T-helper 17 cell (primary cell): Measurements from ENCODE around the gene CCDC141. TPM values are rescaled to one million over a fixed set of nuclear protein-coding genes. Genes with fewer than 3 reads are reported as not detected.

Source experiments
- ATAC-seq: fragments of 150-1000 bp; cut with Tn5 transposase; 2 replicates; pipeline ENCODE4 v1.10.0; 2021; ENCODE audit warnings: mild to moderate bottlenecking, moderate library complexity
- DNase-seq, 3 donors: peaks; one replicate each; pipeline versions ENCODE4 v3.0.0 to v3.0.0-alpha.2; 2020 to 2021
- H3K9me3 ChIP-seq: one replicate; pipeline ENCODE4 v1.7.0; 2013; ENCODE audit warnings: low read length, mild to moderate bottlenecking; ENCODE audit not compliant: control insufficient read depth, poor library complexity, severe bottlenecking
- H3K27ac Mint-ChIP-seq: one replicate; pipeline ENCODE4 v1.8.0; 2022; ENCODE audit warnings: mild to moderate bottlenecking, moderate library complexity, mixed read lengths
- H3K27me3 Mint-ChIP-seq: one replicate; pipeline ENCODE4 v1.8.0; 2022; ENCODE audit warnings: mixed read lengths
- H3K36me3 Mint-ChIP-seq: one replicate; pipeline ENCODE4 v1.8.0; 2022; ENCODE audit warnings: low read depth, mixed read lengths
- H3K4me1 Mint-ChIP-seq: one replicate; pipeline ENCODE4 v1.8.0; 2022; ENCODE audit warnings: mild to moderate bottlenecking, mixed read lengths
- H3K4me3 Mint-ChIP-seq: one replicate; pipeline ENCODE4 v1.8.0; 2022; ENCODE audit warnings: mild to moderate bottlenecking, moderate library complexity, mixed read lengths
- total RNA-seq, 4 donors: library from RNA in 2 of 4; stranded (reverse) in 2 of 4; gene quantifications; one replicate each; pipeline ENCODE4 v1.2.3 and lab custom pipeline; 2022 to 2026

Gene CCDC141
- total RNA-seq, 2 donors from 2014 or later = 18.2 to 22.8 TPM

DNA sequence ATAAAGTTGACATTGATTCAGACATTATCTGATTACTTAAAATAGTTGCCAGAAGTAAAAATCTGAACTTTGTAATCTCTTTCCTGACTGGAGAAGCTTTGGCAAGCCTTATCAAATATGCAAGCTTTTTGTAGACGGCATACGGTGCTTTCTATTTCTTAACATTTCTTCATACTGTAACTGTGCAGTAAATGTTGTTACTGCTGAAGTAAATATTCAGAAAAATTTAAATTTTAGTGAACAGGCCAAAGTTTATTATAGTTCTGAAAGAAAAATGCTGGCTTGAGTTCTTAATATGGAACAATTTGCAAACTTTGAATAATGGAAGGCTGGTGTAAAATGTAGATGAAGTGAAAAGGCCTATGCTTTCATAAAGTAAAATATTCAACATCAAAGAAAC, 244.5 kb downstream of the CCDC141 start:
- no peak overlapping the region for H3K27ac Mint-ChIP-seq
- no peak overlapping the region for H3K4me3 Mint-ChIP-seq
- no peaks in the 10 kb centered on the region for H3K36me3 Mint-ChIP-seq
- DNase-seq (no peak), ATAC-seq (no peak)
- peaks cover 7% of the 10 kb centered on the region for H3K27me3 Mint-ChIP-seq
- H3K9me3 ChIP-seq = no peaks in the 10 kb centered on the region
- no peaks in the 10 kb centered on the region for H3K4me1 Mint-ChIP-seq

DNA sequence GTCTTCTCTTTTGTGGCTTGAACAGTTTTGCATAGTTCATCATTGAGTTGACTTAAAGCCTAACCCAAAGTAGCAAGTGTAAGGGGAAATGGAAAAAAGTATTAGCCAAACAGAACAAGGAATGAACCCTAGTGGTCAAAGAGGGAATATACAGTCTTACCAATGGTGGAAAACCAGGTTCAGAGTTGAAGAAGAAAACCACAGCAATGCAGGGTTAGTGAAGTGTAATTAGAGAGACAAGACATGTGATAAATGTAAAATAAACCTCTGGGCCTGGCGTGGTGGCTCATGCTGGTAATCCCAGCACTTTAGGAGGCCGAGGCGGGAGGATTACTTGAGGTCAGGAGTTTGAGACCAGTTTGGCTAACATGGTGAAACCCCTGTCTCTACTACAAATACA, 245.1 kb downstream of the CCDC141 start:
- Mint-ChIP-seq H3K27ac (no peak overlapping the region), H3K27me3 (peaks cover 7% of the 10 kb centered on the region), H3K4me3 (no peak overlapping the region), H3K36me3 (no peaks in the 10 kb centered on the region), H3K4me1 (no peaks in the 10 kb centered on the region)
- DNase-seq = no peak
- H3K9me3 ChIP-seq = no peaks in the 10 kb centered on the region
- no peak for ATAC-seq

GRCh38 chr2:178800510-178800909, 249.4 kb downstream of the CCDC141 start:
- H3K27ac Mint-ChIP-seq = no peak overlapping the region
- H3K9me3 ChIP-seq = no peaks in the 10 kb centered on the region
- no peak overlapping the region for H3K4me3 Mint-ChIP-seq
- ATAC-seq (no peak), DNase-seq (no peak)
- no peaks in the 10 kb centered on the region for H3K4me1 Mint-ChIP-seq
- peaks cover 14% of the 10 kb centered on the region for H3K27me3 Mint-ChIP-seq
- H3K36me3 Mint-ChIP-seq = peaks cover 2% of the 10 kb centered on the region

DNA sequence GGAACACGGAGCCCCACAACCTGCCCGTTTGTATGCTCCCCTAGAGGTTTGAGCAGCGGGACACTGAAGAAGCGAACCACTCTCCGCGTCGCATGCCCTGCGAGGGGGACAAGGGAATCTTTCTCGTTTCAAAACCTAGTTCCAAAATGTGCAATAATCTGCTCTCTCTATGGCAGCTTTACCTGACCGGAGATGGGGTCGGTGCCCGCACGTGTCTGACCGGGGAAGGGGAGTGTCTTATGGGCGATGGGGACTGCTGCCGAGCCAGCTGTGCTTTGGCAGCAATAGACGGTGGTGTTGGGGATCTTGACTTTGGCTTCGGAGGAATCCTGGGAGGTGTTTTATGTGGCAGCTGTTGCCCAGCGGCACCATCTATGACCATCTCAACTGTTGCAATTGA, 250.6 kb downstream of the CCDC141 start:
- no peak for ATAC-seq
- H3K27ac Mint-ChIP-seq = no peak overlapping the region
- H3K27me3 Mint-ChIP-seq = peaks cover 14% of the 10 kb centered on the region
- no peaks in the 10 kb centered on the region for H3K9me3 ChIP-seq
- no peak for DNase-seq
- no peak overlapping the region for H3K4me3 Mint-ChIP-seq
- no peaks in the 10 kb centered on the region for H3K4me1 Mint-ChIP-seq
- peaks cover 2% of the 10 kb centered on the region for H3K36me3 Mint-ChIP-seq

GRCh38 chr2:178796079-178796677, 253.8 kb downstream of the CCDC141 start:
- ATAC-seq (no peak), DNase-seq (no peak)
- Mint-ChIP-seq H3K27ac (no peak overlapping the region), H3K4me3 (no peak overlapping the region), H3K36me3 (peaks cover 2% of the 10 kb centered on the region), H3K27me3 (peaks cover 18% of the 10 kb centered on the region), H3K4me1 (no peaks in the 10 kb centered on the region)
- no peaks in the 10 kb centered on the region for H3K9me3 ChIP-seq

- DNase-seq = no peak
- H3K27ac Mint-ChIP-seq = no peak overlapping the region
- no peaks in the 10 kb centered on the region for H3K36me3 Mint-ChIP-seq
- H3K4me1 Mint-ChIP-seq = no peaks in the 10 kb centered on the region
- no peaks in the 10 kb centered on the region for H3K9me3 ChIP-seq
- ATAC-seq = no peak
- no peak overlapping the region for H3K4me3 Mint-ChIP-seq
- H3K27me3 Mint-ChIP-seq = peaks cover 13% of the 10 kb centered on the region
Observed at GRCh38 chr2:178787934-178788333, 262.0 kb downstream of the CCDC141 start.

- Mint-ChIP-seq H3K4me1 (no peaks in the 10 kb centered on the region), H3K4me3 (no peak overlapping the region), H3K27me3 (peaks cover 9% of the 10 kb centered on the region), H3K36me3 (no peaks in the 10 kb centered on the region), H3K27ac (no peak overlapping the region)
- no peak for DNase-seq
- no peak for ATAC-seq
- no peaks in the 10 kb centered on the region for H3K9me3 ChIP-seq
Observed at GRCh38 chr2:178787155-178787554, 262.8 kb downstream of the CCDC141 start.

- H3K27me3 Mint-ChIP-seq = peaks cover 9% of the 10 kb centered on the region
- ATAC-seq (no peak), DNase-seq (no peak)
- no peaks in the 10 kb centered on the region for H3K9me3 ChIP-seq
- H3K4me1 Mint-ChIP-seq = no peaks in the 10 kb centered on the region
- no peaks in the 10 kb centered on the region for H3K36me3 Mint-ChIP-seq
- H3K27ac Mint-ChIP-seq = no peak overlapping the region
- H3K4me3 Mint-ChIP-seq = no peak overlapping the region
Observed at GRCh38 chr2:178783889-178784288, 266.0 kb downstream of the CCDC141 start.

- Mint-ChIP-seq H3K4me3 (no peak overlapping the region), H3K36me3 (no peaks in the 10 kb centered on the region), H3K27me3 (peaks cover 9% of the 10 kb centered on the region), H3K27ac (no peak overlapping the region), H3K4me1 (no peaks in the 10 kb centered on the region)
- DNase-seq = no peak
- H3K9me3 ChIP-seq = no peaks in the 10 kb centered on the region
- no peak for ATAC-seq
Observed at GRCh38 chr2:178782236-178782635, 267.7 kb downstream of the CCDC141 start.

Other genes with a start within 250 kb of the CCDC141 start
- gene TTN, start 242.7 kb downstream of the CCDC141 start, total RNA-seq = 10 to 100 TPM; 16.1 to 26.4 TPM
- gene SESTD1, start 214.7 kb upstream of the CCDC141 start, total RNA-seq = 10 to 100 TPM; 16.1 to 16.3 TPM